SK-N-DZ (cell line): ENCODE results near the gene G0S2.

Experiments
- DNase-seq: peaks from one replicate; pipeline ENCODE4 v3.0.0-alpha.2; 2015; ENCODE audit warnings: low spot score

G0S2 gene

DNA sequence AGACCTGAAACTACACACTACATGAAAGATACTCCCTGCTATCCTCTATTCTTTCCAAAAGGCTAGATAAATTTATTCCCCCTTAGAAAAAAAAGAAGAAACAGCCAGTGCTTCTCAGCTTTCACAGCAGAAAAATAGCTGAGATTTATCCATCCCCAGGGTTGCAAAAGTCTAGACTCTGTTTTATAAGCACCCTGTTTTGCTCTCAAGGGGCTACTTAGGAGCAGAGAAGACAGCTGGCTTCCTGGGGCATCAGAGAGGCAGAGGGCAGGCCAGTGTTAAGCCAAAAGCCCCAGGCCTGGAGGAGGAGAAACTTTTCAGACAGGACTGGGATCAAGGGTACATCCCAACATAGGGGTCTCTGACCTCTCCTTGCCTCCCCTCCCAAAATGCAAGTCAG, 26.9 kb upstream of the G0S2 start:
- no peak for DNase-seq

DNA sequence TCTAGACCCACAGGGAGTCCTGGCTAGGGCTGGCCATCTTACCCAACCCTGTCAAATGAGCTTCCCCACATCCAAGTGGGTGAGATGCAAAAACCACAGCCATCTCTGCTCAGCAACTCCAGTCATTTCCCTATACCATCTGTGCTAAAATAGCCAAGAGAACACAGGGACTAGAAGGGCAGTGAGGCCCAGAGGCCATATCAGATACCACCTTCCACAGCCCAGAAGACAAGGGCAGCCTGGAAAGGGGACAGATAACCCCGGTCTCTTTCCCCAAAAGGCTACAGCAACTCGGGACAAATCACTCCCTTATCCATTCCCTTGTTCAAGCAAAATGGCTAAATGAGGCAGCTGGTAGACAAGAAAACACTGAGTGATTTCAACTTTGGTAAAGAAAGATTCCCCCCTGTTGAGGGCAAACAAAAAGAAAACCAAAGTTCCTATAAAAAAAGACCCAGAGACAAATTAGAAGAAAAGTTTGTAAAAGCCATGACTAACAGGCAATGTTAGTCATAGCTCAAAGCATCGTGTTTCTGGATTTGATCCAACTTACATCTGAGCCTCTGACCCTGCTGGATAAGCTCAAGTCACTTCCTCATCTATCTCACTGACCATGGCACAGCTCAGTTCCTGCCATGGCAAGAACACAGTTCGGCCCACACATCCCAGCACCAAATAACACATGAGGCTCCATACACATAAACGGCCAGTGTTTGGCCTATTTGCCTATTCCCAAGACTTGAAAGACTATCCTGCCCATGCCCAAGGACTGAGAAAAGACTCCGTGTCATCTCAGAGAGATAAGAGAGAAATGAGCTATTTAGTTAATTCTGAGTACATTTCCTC, 26.1 kb upstream of the G0S2 start:
- no peak for DNase-seq

DNA sequence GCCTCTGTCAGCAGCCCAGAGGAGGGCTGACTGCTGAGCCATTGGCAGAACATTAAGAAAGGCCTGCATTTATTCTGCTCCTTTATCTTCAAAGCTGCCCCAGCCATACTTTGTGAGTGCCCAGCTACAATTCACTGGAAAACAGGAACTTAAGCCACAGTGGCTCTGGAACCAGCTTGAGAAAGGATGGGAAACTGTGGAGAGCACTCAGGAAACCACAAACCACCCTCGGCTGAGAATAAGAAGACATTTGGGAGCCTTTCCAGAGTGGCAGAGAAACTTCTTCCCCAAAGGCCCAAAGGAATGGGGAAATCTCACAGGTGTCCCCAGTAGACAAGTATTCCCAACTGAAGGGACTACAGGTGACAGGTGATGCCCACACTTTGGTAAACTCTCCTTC, 24.8 kb upstream of the G0S2 start:
- no peak for DNase-seq

DNA sequence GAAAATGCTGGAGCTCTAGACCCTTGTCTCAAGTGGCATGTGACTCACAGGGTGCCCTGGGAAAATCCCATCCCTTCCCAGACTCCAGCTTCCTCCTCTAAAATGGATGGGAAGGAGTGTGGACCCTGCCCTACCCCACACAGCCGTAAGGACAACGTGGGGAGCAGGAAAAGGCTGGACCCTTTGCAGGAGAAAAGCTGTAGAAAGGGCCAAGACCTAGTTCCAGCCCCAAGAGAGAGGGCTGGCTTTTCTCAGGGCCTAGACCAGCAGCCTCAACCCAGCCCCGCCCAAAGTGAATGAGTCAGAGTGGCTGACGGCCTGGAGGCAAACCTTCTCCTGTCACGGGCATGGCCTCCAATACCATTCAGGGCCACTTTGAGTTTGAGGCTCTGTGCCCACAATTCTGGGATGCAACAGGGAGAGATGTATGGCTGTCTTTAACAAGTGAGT, 24.0 kb upstream of the G0S2 start:
- no peak for DNase-seq

DNA sequence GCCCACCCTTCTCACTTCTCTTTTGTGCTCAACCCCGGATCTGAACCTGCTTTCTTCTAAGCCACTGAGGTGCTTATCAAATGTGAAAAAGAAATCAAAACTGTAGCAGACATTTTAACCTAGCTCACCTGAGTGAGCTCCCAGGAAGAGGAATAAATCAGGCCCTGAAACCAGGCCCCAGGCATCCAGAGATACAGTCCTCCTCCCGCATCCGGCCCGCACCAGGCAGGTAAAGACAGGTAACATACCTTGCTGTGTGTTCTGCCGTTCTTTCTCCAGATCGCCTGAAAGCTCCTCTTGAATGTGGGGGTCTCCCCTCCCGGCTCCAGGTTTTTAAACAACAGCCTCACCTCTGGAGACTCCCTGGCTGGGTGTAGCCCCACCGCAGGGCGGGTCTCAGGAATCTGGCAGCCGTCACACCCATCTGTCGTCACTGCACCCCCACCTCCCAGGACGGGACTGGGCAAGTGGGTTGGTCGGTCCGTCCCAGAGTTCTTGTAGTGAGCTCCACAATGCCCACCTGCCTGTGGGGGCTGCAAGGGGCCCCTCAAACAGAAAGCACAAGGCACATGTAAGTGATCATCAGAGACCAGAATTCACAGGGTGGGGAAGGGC, 23.0 kb upstream of the G0S2 start, which contains the start of gene LAMB3:
Gene LAMB3, minus strand, starts transcription at position 305 of the 615 bp plus-strand sequence. CDS start 1,481 bp downstream, outside the sequence.
- DNase-seq = no peak

DNA sequence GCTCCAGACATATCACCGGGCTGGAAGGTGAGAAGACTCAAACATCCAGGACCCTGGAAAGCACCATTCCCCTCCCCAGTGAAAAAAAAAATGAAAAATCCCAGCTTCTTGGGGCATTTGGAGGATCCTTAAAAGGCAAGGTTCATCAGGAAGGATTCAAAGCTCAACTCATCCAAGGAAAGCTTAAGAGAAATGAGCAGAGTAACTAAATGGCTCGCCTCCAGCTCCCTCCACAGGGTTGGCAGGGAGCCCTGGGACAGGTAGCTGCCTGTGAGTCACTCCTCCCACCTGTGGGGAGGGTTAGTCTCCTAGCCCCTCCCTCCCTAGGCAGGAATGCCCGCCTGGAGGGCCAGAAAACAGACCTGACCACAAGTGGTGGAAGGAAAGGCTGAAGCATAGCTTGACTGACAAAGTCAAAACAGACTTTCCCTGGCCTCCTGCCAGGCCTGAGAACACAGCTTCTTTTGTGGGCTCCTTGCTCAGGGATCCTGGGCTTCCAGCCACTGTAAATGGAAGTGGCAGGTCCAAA, 22.3 kb upstream of the G0S2 start:
- no peak for DNase-seq

DNA sequence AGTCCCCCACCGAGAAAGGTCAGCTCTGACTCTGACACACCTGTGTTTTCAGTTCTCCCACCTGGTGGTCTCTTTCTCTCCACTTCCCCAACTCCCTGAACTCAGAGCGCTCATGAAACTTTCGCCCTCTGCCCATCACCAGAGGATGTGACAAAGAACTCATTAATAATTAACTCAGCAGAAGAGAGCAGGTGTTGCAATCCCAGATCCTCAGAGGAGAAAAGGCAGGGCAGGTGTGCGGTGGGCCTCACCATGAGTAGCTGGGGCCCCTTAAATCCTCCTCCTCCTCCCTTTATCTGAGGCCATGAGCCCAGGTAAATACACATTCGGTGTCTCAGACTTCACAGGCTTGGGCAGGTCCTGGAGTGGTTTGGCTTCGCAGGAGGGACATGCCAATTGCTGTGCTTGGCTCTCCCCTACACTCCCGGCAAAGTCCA, 21.3 kb upstream of the G0S2 start:
- DNase-seq = no peak

DNA sequence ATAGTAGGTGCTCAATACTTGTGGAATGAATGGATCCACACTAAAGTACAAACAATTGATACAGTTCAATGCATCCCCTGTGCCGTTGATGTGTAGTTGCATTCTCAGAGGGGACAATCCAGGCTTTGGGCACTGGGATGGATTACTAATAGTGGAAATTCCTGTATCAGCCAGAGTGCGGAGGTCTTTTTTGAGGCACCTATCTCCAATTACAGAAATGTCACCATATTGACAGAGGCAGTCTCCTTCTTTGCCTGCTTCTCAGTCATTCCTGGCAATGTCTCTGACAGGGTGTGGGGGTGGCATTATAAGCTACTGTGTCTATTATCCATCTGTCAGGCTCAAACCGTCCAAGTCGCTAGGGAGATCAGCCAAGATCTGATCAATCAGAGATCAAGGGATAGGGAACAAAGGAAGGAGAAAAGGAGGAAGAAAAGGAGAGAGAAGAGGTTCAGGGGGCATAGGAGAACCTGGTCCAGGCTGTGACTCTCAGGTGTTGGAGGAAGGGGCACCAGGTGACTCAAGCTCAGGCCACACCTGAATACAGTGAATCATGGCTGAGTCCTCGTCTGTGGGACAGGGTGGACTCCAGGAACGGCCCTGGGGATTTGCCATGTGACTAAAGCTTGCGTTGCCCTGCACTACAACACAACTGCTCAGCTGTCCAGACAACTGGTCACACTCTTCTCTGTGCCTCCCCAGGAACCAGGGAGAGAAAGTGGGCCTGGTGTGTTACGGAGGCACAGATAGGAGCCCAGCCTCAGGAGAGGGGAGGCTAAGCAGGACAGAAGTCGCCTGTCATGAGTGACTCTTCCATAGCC, 19.6 kb upstream of the G0S2 start:
- no peak for DNase-seq

DNA sequence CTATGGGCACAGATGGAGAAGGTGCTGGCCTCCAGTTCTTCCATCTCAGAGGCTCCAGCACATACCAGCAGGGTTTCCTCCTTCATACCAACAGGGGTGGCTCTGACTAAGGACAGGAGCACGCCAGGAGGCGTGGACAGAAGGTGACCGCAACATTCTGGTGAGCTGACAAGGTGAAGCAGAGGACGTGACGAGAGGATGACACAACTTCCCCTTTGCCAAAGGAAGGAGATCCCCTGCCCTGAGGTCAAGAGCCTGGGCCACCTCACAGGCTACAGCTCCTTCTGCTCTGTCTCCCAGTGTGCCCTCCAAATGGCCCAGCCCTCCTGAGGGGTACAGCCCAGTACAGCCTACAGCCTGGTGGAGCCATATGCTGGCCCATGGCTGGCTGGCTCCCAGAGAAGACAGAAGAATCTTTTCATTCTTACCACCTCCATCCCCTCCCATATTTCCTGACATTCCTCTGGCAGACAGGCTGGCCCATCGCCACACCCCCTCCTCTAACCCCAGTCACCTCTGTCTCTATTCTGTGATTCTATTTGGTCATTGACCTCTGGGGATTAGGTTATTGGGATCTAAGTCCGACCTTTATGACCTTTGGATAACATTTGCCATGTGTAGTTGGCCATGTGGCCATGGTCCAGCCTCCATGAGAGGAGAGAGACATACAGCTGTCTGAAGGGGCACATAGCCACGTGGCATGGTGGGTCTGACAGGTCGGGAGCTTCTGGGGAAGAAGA, 17.9 kb upstream of the G0S2 start:
- DNase-seq = no peak

DNA sequence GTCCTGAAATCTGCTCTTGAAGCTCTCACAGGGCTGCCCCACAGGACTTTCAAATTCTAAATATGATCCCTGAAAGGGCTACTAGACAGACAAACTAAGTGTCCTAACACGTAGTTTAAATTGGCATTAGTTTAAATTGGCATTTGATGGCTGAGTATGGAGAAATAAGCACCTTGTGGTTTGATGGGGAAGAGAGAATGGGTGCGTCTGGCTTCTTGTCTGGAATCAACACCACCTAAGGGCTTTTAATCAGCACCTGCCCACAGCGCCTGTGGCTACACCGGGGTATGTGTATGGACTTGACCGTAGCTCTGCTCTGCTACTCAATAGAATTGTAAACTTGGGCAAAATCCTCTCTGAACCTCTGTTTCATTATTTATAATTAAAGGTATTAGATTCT, 17.3 kb upstream of the G0S2 start:
- DNase-seq = no peak

DNA sequence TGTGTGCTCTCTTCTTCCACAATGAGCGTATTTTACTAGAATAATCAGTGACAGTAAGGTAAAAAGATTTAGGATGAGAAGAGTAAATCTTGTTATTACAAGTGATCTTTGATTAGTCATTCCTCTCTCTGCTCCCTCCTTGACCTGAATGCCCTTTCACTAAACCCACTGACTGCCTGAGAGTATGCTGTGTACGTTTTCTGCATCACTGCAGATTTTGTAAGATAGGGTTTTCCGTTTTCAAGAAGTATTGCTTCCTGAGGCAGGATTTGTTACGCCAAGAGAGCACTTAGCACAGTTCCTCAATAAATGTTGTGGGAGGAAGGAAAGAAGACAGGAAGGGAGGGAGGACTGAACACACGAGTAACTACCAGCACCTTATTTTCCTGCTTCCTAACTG, 15.3 kb upstream of the G0S2 start:
- DNase-seq = no peak

DNA sequence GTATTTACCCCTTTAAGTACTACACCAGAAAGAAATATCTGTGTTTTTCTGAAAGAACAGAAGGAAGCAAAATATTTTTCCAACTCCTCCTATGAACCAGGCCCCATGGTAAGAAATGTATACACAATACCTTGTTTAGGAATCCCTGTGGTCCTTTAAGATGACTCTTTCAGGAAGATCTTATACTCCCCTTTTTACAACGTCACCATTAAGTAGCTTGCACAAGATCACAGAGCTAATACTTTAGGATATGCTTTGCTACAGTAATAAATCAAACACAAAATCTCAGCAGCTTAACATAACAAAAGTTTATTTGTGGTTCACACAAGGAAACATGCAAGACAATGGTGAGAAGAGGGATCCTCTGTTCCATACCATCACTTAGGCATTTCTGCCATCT, 14.1 kb upstream of the G0S2 start:
- DNase-seq = no peak

DNA sequence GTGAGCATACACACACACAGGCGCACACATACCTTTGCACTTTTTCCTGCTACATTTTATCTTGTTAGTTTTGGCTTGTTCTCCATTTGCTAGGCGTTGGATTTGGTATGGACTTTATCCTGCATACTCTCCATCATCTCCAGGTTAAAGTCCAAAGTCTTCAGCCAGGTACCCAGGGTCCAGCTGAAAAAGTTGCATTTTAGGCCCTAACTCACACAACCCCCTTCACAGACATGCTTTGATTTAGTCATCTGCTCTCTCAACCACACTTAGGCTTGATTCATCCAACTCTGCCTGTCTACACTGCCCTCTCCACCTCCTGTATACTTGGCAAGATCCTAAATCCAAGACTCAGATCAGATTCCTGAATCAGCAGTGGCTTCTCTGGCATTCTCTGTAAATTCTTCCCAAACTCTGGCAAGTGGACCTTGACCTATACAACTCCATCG, 12.3 kb upstream of the G0S2 start:
- DNase-seq = no peak

DNA sequence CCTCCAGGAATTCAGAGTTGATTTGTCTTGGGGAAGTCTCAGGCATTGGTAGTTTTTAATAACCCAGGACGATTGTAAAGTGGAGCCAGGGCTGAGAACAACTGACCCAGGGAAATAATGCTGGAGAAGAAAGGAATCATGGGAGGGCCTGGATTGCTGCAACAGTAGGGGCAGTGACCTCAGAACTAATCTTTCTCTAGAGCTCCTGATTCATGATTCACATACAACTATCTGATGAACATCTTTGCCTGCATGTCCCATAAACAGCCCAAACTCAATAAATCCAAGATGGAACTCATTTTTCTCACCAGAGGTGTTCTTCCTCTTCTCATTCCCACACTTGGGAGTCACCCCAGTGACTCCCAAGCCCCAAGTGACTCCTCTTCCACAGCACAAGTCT, 8.1 kb upstream of the G0S2 start:
- no peak for DNase-seq

DNA sequence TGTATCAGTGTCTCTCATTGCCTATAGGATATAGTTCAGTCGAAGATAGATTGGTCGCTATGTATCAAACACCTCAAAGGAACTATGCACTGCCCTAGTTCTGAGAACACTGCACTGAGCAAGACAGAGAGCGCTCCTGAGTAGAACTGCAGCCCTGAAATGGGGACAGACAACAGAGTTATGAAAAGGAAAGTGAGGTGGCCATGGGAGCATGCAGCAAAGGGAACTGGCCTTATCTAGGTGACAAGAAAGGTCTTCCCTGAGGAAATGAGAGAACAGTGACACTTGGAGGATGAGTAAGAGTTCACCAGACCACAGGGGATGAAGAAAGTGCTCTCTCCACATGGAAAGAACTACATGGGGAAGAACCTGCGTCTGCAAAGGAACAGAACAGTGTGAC, 7.5 kb upstream of the G0S2 start:
- DNase-seq = no peak

DNA sequence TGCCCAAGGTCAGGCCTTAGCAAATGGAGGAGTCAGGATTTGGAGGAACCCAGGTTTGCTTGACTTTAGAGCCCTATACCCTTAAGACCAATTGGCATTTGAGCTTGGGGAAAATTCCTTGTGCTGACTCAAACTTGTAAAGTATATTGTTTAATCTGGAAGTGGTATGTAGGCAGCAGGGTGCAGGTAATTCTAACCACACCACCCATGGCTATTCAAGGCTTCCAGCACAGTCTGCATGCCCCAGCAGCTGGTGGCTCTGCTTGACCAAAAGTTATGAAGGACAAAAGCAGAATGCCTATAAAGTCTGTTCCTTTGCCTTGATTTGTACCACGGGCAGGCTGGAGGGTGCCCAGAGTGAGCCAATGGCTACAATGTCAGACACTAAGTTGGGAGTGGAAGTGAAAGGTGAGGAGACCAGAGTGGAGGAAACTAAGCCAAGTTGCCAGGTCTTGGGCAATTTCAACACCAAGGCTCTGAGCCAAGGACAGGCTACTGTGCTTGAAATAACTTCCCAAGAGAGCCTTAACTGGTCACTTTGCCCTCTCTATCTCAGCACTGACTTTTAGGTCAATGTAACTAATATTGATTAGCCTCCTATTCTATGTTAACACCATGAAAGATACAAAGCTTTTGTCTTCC, 4.7 kb upstream of the G0S2 start:
- no peak for DNase-seq

DNA sequence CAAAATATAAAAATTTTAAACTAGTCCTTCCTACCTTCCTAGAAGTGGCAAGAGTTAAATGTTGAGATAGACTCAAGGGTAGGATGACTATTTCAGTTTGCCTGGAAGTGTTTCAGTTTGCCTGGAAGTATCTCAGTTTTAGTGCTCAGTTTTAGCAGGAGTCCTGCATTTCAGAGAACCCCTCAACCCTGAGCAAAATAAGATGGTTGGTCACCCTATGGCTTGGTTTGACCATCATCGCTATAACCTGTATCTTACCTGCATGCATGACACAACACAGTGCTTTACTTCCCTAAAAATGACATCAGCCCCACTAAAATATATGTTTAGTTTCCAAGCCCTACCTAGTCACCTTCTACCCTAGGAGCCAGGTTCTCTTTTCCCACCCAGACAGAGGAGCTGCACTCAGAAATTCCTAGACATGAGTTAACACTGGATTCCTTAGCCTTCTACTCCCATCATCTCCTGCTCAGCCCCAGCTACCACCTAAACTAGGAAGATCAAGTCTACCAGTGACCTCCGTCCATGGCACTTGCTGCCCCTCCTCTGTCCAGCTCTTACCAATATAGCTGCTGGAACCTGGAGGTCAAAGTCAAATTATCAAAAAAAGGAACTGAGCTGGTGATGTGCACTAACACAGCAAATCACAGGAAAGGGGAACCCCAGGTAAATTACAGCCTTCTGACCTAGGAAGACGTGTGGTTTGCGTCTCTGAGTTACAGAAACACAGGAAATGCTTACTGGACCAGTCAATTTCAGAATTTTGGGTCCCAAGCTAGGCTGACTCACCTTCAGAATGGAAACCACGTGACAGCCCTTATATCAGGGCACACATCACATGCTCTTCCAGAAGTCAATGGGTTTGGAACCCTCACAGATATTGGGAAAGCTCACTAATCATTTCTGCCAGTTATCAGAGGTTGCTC, 2.2 kb upstream of the G0S2 start:
- no peak for DNase-seq

DNA sequence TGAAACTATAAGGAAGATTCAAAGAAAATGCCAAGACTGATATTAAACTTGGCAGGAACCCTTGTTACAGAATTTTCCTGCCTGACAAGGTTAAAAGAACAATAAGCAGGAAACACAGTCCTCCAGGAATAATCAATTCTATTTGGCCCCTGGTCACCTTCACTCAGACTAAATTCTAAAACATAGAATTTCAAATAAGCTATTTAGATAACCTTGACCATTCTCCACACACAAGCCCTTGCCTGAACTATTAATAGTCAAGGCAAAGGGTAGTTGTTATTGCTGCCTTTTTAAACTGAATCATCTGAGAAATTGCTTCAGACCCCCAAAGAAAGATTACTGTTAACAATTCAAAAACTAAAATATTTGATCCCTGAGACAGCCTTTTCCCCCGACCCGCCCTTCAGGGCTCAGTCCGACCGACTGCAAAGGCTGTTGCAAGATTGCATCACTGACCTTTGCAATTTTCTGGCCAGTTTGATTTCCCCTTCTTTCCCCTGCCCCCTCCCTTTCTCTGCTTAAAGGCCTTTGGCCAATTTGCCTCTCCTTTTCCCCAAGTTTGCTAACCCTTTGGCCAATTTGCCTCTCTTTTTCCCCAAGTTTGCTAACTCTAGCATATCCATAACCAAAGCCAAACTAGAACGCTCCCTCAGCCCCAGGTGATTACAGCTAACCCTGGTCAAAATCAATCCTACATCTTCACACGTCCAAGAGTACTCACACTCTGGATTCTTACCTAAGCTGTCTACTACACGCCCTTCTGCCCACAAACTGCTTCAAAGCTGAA, 1.4 kb upstream of the G0S2 start:
- DNase-seq = no peak
